Measurements from ENCODE around the gene PHOSPHO2.

- TF ChIP-seq CTCF (IDR thresholded peaks at IDR 0.05): no peak
- no peak for TF ChIP-seq POLR2A (IDR thresholded peaks at IDR 0.05)
Measured at GRCh38 chr2:169735623-169736022, 41.4 kb downstream of the PHOSPHO2 start.
